H9 (cell line): ENCODE measurements around the gene CDADC1. TPM values are rescaled to one million over a fixed set of nuclear protein-coding genes. Genes with fewer than 3 reads are reported as not detected.

Source experiments
- DNase-seq: peaks from one replicate; pipeline ENCODE4 v3.0.0-alpha.2; 2017
- H2AFZ ChIP-seq: one replicate; pipeline ENCODE4 v1.6.1; 2013; ENCODE audit warnings: mild to moderate bottlenecking, low read length, control low read depth, moderate library complexity
- H2AK5ac ChIP-seq: 2 replicates; pipeline ENCODE4 v1.6.1; 2013; ENCODE audit warnings: low read length, control low read depth, mixed read lengths; ENCODE audit not compliant: insufficient read length
- H2BK120ac ChIP-seq: one replicate; pipeline ENCODE4 v1.6.1; 2013; ENCODE audit warnings: low read depth, mild to moderate bottlenecking, low read length, control low read depth, inconsistent platforms; ENCODE audit not compliant: poor library complexity, severe bottlenecking
- H2BK12ac ChIP-seq: 2 replicates; pipeline ENCODE4 v1.6.1; 2013; ENCODE audit warnings: low read length, control low read depth, mixed read lengths, low read depth; ENCODE audit not compliant: insufficient read length
- H2BK15ac ChIP-seq: 2 replicates; pipeline ENCODE4 v1.6.1; 2013; ENCODE audit warnings: low read depth, low read length, control low read depth
- H2BK20ac ChIP-seq: one replicate; pipeline ENCODE4 v1.6.1; 2013; ENCODE audit warnings: low read depth, mild to moderate bottlenecking, low read length, control low read depth, inconsistent platforms; ENCODE audit not compliant: poor library complexity, severe bottlenecking
- H2BK5ac ChIP-seq: 2 replicates; pipeline ENCODE4 v1.6.1; 2013; ENCODE audit warnings: low read length, control low read depth, mixed read lengths; ENCODE audit not compliant: insufficient read length
- H3K14ac ChIP-seq: 2 replicates; pipeline ENCODE4 v1.6.1; 2013; ENCODE audit warnings: low read length, control low read depth; ENCODE audit not compliant: insufficient read depth
- H3K18ac ChIP-seq: 2 replicates; pipeline ENCODE4 v1.6.1; 2013; ENCODE audit warnings: low read depth, mild to moderate bottlenecking, mixed read lengths, low read length, control low read depth; ENCODE audit not compliant: insufficient read length
- H3K23ac ChIP-seq: 2 replicates; pipeline ENCODE4 v1.6.1; 2013; ENCODE audit warnings: low read length, control low read depth, mixed read lengths, low read depth; ENCODE audit not compliant: insufficient read length
- H3K23me2 ChIP-seq: 2 replicates; pipeline ENCODE4 v1.6.1; 2013; ENCODE audit warnings: low read depth, mild to moderate bottlenecking, mixed read lengths, low read length, control low read depth; ENCODE audit not compliant: insufficient read length, poor library complexity, severe bottlenecking
- H3K27ac ChIP-seq: 2 replicates; pipeline ENCODE4 v1.5.1; 2013; ENCODE audit warnings: low read length, control low read depth, mixed read lengths, low read depth; ENCODE audit not compliant: insufficient read length
- H3K27me3 ChIP-seq: 2 replicates; pipeline ENCODE4 v1.6.1; 2013; ENCODE audit warnings: low read length, control low read depth, inconsistent platforms; ENCODE audit not compliant: insufficient read depth
- H3K4ac ChIP-seq: 2 replicates; pipeline ENCODE4 v1.6.1; 2013; ENCODE audit warnings: low read depth, mild to moderate bottlenecking, control low read depth, inconsistent platforms, low read length, moderate library complexity
- H3K4me1 ChIP-seq: 2 replicates; pipeline ENCODE4 v1.6.1; 2013; ENCODE audit warnings: low read length, control low read depth, inconsistent platforms; ENCODE audit not compliant: insufficient read depth
- H3K4me2 ChIP-seq: 2 replicates; pipeline ENCODE4 v1.6.1; 2013; ENCODE audit warnings: low read length, control low read depth, mixed read lengths; ENCODE audit not compliant: insufficient read length, insufficient read depth
- H3K56ac ChIP-seq: 2 replicates; pipeline ENCODE4 v1.6.1; 2013; ENCODE audit warnings: low read depth, mild to moderate bottlenecking, mixed read lengths, low read length, control low read depth; ENCODE audit not compliant: insufficient read length
- H3K79me1 ChIP-seq: 2 replicates; pipeline ENCODE4 v1.6.1; 2013; ENCODE audit warnings: low read depth, mild to moderate bottlenecking, moderate library complexity, low read length, control low read depth, inconsistent platforms; ENCODE audit not compliant: insufficient read depth, poor library complexity, severe bottlenecking
- H3K79me2 ChIP-seq: 2 replicates; pipeline ENCODE4 v1.6.1; 2013; ENCODE audit warnings: low read length, control low read depth, inconsistent platforms; ENCODE audit not compliant: insufficient read depth
- H3K9ac ChIP-seq: 2 replicates; pipeline ENCODE4 v1.6.1; 2013; ENCODE audit warnings: low read length, control low read depth, mixed read lengths; ENCODE audit not compliant: insufficient read length; ENCODE audit errors: extremely low read depth
- H3K9me3 ChIP-seq: one replicate; pipeline ENCODE4 v1.6.1; 2013; ENCODE audit warnings: low read depth, low read length, inconsistent platforms; ENCODE audit not compliant: control insufficient read depth
- H3T11ph ChIP-seq: one replicate; pipeline ENCODE4 v1.6.1; 2013; ENCODE audit warnings: mild to moderate bottlenecking, low read length, control low read depth, inconsistent platforms
- H4K20me1 ChIP-seq: one replicate; pipeline ENCODE4 v1.6.1; 2013; ENCODE audit not compliant: control insufficient read depth, insufficient read length, insufficient read depth
- H4K5ac ChIP-seq: 2 replicates; pipeline ENCODE4 v1.6.1; 2013; ENCODE audit warnings: low read depth, mild to moderate bottlenecking, mixed read lengths, low read length, control low read depth; ENCODE audit not compliant: insufficient read length
- H4K8ac ChIP-seq: replicated peaks from 2 replicates; pipeline ENCODE4 v1.6.1; 2013; ENCODE audit warnings: low read length, control low read depth, mixed read lengths, low read depth; ENCODE audit not compliant: insufficient read length
- H4K91ac ChIP-seq: 2 replicates; pipeline ENCODE4 v1.6.1; 2013; ENCODE audit warnings: low read depth, mild to moderate bottlenecking, moderate library complexity, mixed read lengths, low read length, control low read depth; ENCODE audit not compliant: insufficient read length
- H3K27ac Mint-ChIP-seq, 3 experiments: 2 replicates in 2 of 3; 3 replicates in 1 of 3; pipeline ENCODE4 v1.8.0; 2020 to 2021; ENCODE audit warnings: mixed read lengths in 3 of 3, mild to moderate bottlenecking in 1 of 3, moderate library complexity in 1 of 3
- H3K27me3 Mint-ChIP-seq: 2 replicates; pipeline ENCODE4 v1.8.0; 2021; ENCODE audit warnings: low read depth, mild to moderate bottlenecking, moderate library complexity, mixed read lengths
- H3K36me3 Mint-ChIP-seq, 3 experiments: 2 replicates in 2 of 3; 3 replicates in 1 of 3; pipeline ENCODE4 v1.8.0; 2020 to 2021; ENCODE audit warnings: low read depth in 3 of 3, mixed read lengths in 3 of 3; ENCODE audit not compliant: insufficient read depth in 1 of 3
- H3K4me1 Mint-ChIP-seq, 2 experiments: 2 replicates each; pipeline ENCODE4 v1.8.0; 2020; ENCODE audit warnings: mixed read lengths in 2 of 2
- H3K4me3 Mint-ChIP-seq, 2 experiments: 2 replicates in 1 of 2; 3 replicates in 1 of 2; pipeline ENCODE4 v1.8.0; 2020 to 2021; ENCODE audit warnings: mild to moderate bottlenecking in 2 of 2, mixed read lengths in 2 of 2, moderate library complexity in 1 of 2
- H3K9me3 Mint-ChIP-seq, 2 experiments: 2 replicates in 1 of 2; 3 replicates in 1 of 2; pipeline ENCODE4 v1.8.0; 2020; ENCODE audit warnings: mild to moderate bottlenecking in 2 of 2, mixed read lengths in 2 of 2, moderate library complexity in 1 of 2
- WGBS: extraction: QIAGEN DNeasy Blood & Tissue Kit; methylation state at CpG from one replicate; pipeline ENCODE4 v1.1.7; 2013; ENCODE audit warnings: missing lambda C conversion rate, low lambda C conversion rate, mixed read lengths; ENCODE audit not compliant: insufficient read length; ENCODE audit errors: extremely low coverage; 5-methylcytosine and 5-hydroxymethylcytosine counted together
- total RNA-seq: library from RNA; stranded (reverse); gene quantifications from 2 replicates; pipeline ENCODE4 v1.2.1, GENCODE V29; 2021
- TF ChIP-seq, protein P1 (sequence below): fragments of 200-600 bp; sonication (generic); conservative IDR thresholded peaks from 3 replicates; pipeline ENCODE4 v1.8.0; 2021; ENCODE audit warnings: antibody characterized with exemption, mild to moderate bottlenecking

The CDADC1 gene
- total RNA-seq, 1 experiment from 2014 or later = 4.9 TPM

DNA sequence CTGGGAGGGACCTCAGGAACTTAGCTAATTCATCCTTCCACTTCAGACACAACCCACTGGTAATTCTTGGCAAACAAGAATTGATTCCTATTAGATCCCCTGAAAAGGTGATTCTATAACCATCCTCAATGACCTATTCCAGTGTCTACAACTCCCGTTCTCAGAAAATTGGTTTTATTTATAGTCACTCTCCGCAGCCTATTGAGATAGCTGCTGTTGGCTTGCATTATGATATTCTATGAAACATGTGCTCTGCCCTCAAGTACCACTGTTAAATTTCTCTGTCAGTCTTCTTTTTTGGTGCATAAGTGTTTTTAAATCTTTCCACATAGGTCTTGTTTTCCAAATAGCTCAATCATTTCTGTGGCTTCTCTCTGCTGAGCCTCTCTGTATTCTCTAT, 75.0 kb downstream of the CDADC1 start:
- Histone ChIP-seq H2BK20ac (no peak overlapping the region), H3T11ph (no peak overlapping the region), H2BK12ac (no peak overlapping the region), H3K4me2 (no peak overlapping the region), H3K4me1 (no peaks in the 10 kb centered on the region), H4K8ac (no peak overlapping the region), H4K91ac (no peak overlapping the region), H3K79me1 (no peaks in the 10 kb centered on the region), H3K9ac (no peak overlapping the region), H3K27ac (no peak overlapping the region), H3K9me3 (no peaks in the 10 kb centered on the region), H4K20me1 (no peaks in the 10 kb centered on the region), H2AK5ac (no peak overlapping the region), H2BK120ac (no peak overlapping the region), H2AFZ (no peak overlapping the region), H3K27me3 (no peaks in the 10 kb centered on the region), H2BK5ac (no peak overlapping the region), H3K18ac (no peak overlapping the region), H3K56ac (no peak overlapping the region), H2BK15ac (no peak overlapping the region), H3K23me2 (no peaks in the 10 kb centered on the region), H3K79me2 (no peaks in the 10 kb centered on the region), H4K5ac (no peak overlapping the region), H3K4ac (no peak overlapping the region), H3K23ac (no peak overlapping the region), H3K14ac (no peak overlapping the region)
- Mint-ChIP-seq H3K9me3 (no peaks in the 10 kb centered on the region), H3K4me1 (no peaks in the 10 kb centered on the region), H3K27me3 (no peaks in the 10 kb centered on the region), H3K27ac (no peak overlapping the region), H3K36me3 (no peaks in the 10 kb centered on the region), H3K4me3 (no peak overlapping the region)
- TF ChIP-seq, protein P1, sequence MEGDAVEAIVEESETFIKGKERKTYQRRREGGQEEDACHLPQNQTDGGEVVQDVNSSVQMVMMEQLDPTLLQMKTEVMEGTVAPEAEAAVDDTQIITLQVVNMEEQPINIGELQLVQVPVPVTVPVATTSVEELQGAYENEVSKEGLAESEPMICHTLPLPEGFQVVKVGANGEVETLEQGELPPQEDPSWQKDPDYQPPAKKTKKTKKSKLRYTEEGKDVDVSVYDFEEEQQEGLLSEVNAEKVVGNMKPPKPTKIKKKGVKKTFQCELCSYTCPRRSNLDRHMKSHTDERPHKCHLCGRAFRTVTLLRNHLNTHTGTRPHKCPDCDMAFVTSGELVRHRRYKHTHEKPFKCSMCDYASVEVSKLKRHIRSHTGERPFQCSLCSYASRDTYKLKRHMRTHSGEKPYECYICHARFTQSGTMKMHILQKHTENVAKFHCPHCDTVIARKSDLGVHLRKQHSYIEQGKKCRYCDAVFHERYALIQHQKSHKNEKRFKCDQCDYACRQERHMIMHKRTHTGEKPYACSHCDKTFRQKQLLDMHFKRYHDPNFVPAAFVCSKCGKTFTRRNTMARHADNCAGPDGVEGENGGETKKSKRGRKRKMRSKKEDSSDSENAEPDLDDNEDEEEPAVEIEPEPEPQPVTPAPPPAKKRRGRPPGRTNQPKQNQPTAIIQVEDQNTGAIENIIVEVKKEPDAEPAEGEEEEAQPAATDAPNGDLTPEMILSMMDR = no peak
- WGBS = no CpG with 5 or more reads among the region's 2 CpGs
- no peak for DNase-seq
